Fibroblast of skin of left biceps (primary cell): ENCODE data around the gene GSTP1.
A peak's percentile ranks its signal among the peaks of the same experiment; 100 is the strongest.
"Not testable (repeated sequence)": the region's sequence is repeated elsewhere in the genome, so short reads cannot be mapped to it uniquely, and the experiment has no call there.

Experiments
- DNase-seq, 2 experiments: peaks; one replicate each; pipeline ENCODE4 v3.0.0-alpha.2; 2013; ENCODE audit warnings: low read depth in 2 of 2

GSTP1 gene

GRCh38 chr11:67583247-67584204 lies at the start of gene GSTP1:
Gene GSTP1 (plus strand): TSS chr11:67583812. CDS start chr11:67583844, 32 bp downstream.
- DNase-seq, result peak; percentile 74 to 80

- no peak for DNase-seq
These were observed 49.4 kb upstream of the GSTP1 start for GRCh38 chr11:67534070-67534679.

- no peak for DNase-seq
These were observed 48.1 kb upstream of the GSTP1 start for GRCh38 chr11:67535561-67535960.

GRCh38 chr11:67538306-67538705 lies 45.3 kb upstream of the GSTP1 start:
- DNase-seq, result no peak

GRCh38 chr11:67538823-67539505 lies 44.6 kb upstream of the GSTP1 start:
- no peak for DNase-seq

- DNase-seq, result no peak
These were observed 44.1 kb upstream of the GSTP1 start for GRCh38 chr11:67539550-67539949.

GRCh38 chr11:67541198-67541597 lies 42.4 kb upstream of the GSTP1 start:
- no peak for DNase-seq

GRCh38 chr11:67542169-67542568 lies 41.4 kb upstream of the GSTP1 start:
- DNase-seq, result no peak

GRCh38 chr11:67542971-67543370 lies 40.6 kb upstream of the GSTP1 start:
- no peak for DNase-seq

- no peak for DNase-seq
These were observed 40.0 kb upstream of the GSTP1 start for GRCh38 chr11:67543585-67543984.

GRCh38 chr11:67544616-67545242 lies 38.9 kb upstream of the GSTP1 start:
- DNase-seq, result no peak

GRCh38 chr11:67545280-67545679 lies 38.3 kb upstream of the GSTP1 start:
- no peak for DNase-seq

- DNase-seq, result not testable (repeated sequence)
These were observed 35.5 kb upstream of the GSTP1 start for GRCh38 chr11:67548112-67548511.

- DNase-seq, result no peak
These were observed 35.0 kb upstream of the GSTP1 start for GRCh38 chr11:67548555-67549110.

- DNase-seq, result no peak
These were observed 32.5 kb upstream of the GSTP1 start for GRCh38 chr11:67551127-67551526.

- DNase-seq, result not testable (repeated sequence)
These were observed 31.9 kb upstream of the GSTP1 start for GRCh38 chr11:67551697-67552096.

- no peak for DNase-seq
These were observed 27.4 kb upstream of the GSTP1 start for GRCh38 chr11:67556244-67556643.

- no peak for DNase-seq
These were observed 25.4 kb upstream of the GSTP1 start for GRCh38 chr11:67558084-67558772.

- no peak for DNase-seq
These were observed 21.5 kb upstream of the GSTP1 start for GRCh38 chr11:67561971-67562619.

GRCh38 chr11:67562963-67563704 lies 20.5 kb upstream of the GSTP1 start:
- DNase-seq, result peak in 1 of 2 experiments; percentile 12
